Measurements from ENCODE around the gene PAQR5.

DNA sequence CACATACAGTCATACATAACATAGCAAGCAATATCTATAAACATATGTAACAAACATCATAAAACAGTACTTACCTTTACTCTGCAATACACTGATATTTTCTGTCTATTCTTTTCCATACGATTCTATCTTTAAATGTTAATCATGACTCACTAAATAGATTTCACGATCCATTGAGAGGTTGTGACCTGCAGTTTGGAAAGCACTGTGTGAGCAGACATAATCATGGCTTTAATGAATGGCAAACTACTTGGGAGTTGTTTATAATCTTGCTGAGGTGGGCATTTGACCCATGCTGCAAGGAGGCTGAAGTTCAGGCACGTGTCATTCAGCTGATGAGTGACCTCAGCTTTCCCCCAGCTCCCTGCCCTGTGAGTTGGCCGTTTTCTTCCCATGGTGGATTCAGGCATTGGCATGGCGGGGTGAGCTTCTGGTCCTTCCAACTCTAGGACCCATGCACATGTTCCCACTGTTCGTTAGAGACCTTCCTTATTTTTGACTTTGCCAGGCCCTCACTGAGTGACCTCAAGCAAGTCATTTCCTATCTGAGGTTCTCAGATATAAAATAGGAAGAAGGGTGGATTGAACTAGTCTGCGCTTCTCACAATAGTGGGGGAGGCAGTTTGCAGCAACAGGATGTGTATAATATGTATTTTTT is 41.7 kb downstream of the PAQR5 start:
- TF ChIP-seq POLR2A (IDR thresholded peaks at IDR 0.05), result no peak
- TF ChIP-seq, protein P1, sequence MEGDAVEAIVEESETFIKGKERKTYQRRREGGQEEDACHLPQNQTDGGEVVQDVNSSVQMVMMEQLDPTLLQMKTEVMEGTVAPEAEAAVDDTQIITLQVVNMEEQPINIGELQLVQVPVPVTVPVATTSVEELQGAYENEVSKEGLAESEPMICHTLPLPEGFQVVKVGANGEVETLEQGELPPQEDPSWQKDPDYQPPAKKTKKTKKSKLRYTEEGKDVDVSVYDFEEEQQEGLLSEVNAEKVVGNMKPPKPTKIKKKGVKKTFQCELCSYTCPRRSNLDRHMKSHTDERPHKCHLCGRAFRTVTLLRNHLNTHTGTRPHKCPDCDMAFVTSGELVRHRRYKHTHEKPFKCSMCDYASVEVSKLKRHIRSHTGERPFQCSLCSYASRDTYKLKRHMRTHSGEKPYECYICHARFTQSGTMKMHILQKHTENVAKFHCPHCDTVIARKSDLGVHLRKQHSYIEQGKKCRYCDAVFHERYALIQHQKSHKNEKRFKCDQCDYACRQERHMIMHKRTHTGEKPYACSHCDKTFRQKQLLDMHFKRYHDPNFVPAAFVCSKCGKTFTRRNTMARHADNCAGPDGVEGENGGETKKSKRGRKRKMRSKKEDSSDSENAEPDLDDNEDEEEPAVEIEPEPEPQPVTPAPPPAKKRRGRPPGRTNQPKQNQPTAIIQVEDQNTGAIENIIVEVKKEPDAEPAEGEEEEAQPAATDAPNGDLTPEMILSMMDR (IDR thresholded peaks at IDR 0.05), result no peak

Data from lower leg skin (tissue), 3 donors.